Heart right ventricle (tissue), 16 donors: ENCODE data around the gene COL23A1. TPM values are rescaled to one million over a fixed set of nuclear protein-coding genes. Genes with fewer than 3 reads are reported as not detected.

Experiments
- ATAC-seq, 8 donors: fragments of 200-7000 bp; cut with Tn5 transposase; one replicate each; pipeline ENCODE4 v1.9.1; 2020; ENCODE audit warnings: mild to moderate bottlenecking in 8 of 8, moderate library complexity in 8 of 8, moderate number of reproducible peaks in 1 of 8
- DNase-seq, 2 donors: peaks; one replicate each; pipeline ENCODE4 v3.0.0-alpha.2; 2020
- H3K27ac ChIP-seq, 10 donors: fragments of 200-600 bp; sonication (generic) in 2 of 10; one replicate each; pipeline versions ENCODE4 v1.5.0 to v1.8.0; 2020 to 2022; ENCODE audit warnings: mild to moderate bottlenecking in 3 of 10
- H3K27me3 ChIP-seq, 7 donors: fragments of 200-600 bp; one replicate each; pipeline ENCODE4 v1.8.0; 2021 to 2022; ENCODE audit warnings: mild to moderate bottlenecking in 2 of 7
- H3K36me3 ChIP-seq, 9 donors: fragments of 200-600 bp; sonication (generic) in 1 of 9; one replicate each; pipeline versions ENCODE4 v1.5.0 to v1.8.0; 2020 to 2022; ENCODE audit warnings: mild to moderate bottlenecking in 2 of 9
- H3K4me1 ChIP-seq, 9 donors: fragments of 200-600 bp; sonication (generic) in 1 of 9; one replicate each; pipeline versions ENCODE4 v1.5.0 to v1.8.0; 2020 to 2022; ENCODE audit warnings: mild to moderate bottlenecking in 4 of 9
- H3K4me3 ChIP-seq, 10 donors: fragments of 200-600 bp; sonication (generic) in 2 of 10; one replicate each; pipeline versions ENCODE4 v1.5.0 to v1.8.0; 2020 to 2022; ENCODE audit warnings: mild to moderate bottlenecking in 7 of 10, moderate library complexity in 2 of 10
- H3K9me3 ChIP-seq, 11 donors: fragments of 200-600 bp in 10 of 11; sonication (generic) in 2 of 11; one replicate each; pipeline versions ENCODE4 v1.5.0 to v1.8.0; 2013 to 2022; ENCODE audit warnings: mild to moderate bottlenecking in 2 of 11, control low read depth in 1 of 11, moderate library complexity in 1 of 11
- WGBS, 2 donors: extraction: QIAGEN DNeasy Blood & Tissue Kit; methylation state at CpG; one replicate each; pipeline ENCODE4 v1.1.7; 2013; ENCODE audit warnings: inconsistent platforms in 1 of 2; 5-methylcytosine and 5-hydroxymethylcytosine counted together
- intact Hi-C, 10 donors: fragments of 100-400 bp; cut with DNase I; formaldehyde crosslinking; loops; one replicate each; pipeline versions ENCODE4 v1.11.1 to v1.14.2; 2022
- polyA plus RNA-seq, 2 donors: library from polyadenylated mRNA; stranded (reverse); fragments of 200-250 nt; gene quantifications; one replicate each; pipeline ENCODE4 v1.2.3, GENCODE V29; 2013
- total RNA-seq, 10 donors: library from RNA; stranded (reverse); fragmentation: NEBNext Ultra II Directional in 3 of 10; extraction: Animal tissue kit (Norgen Biotek cat#: 25700) in 3 of 10; gene quantifications; one replicate each; pipeline versions ENCODE4 v1.2.1 to v1.2.4, GENCODE V29; 2021 to 2023
- TF ChIP-seq, protein P1 (sequence below), 9 donors: fragments of 200-600 bp; sonication (generic) in 2 of 9; IDR thresholded peaks; one replicate each; pipeline versions ENCODE4 v1.5.0 to v1.8.0; 2021 to 2022; ENCODE audit warnings: antibody characterized with exemption in 9 of 9, mild to moderate bottlenecking in 5 of 9, moderate library complexity in 1 of 9
- donor health status: Arrhythmogenic right ventricular cardiomyopathy.
- donor health status: ischemic (EF 13 %, LVEDD 7.1; RV severe dilation, severe dysfunction).
- donor health status: healthy with polysubstance abuse.
- donor health status: DM: no; HTN: yes; CAD: no.
- donor health status: DM: no; HTN: no; CAD: no.
- donor health status: ischemic (EF 25% LVEDD 6.9; RV normal size, moderate dysfunction).
- donor health status: ischemic (EF 25% LVEDD 5.7; RV mildly dilated, moderate dysfunction).
- donor health status: healthy.
- donor health status: DM: yes; HTN: yes; CAD: no.
- donor health status: Ischemic cardiomyopathy.
- donor health status: ischemic (EF 35%, LVEDD 5.7; RV mildly dilated, moderate dysfunction).
- donor health status: nonischemic (EF 11% LVEDD 7.7; RV severe dilation, severe dysfunction).
- donor health status: DM: yes; HTN: yes; CAD: no.
- donor health status: PGD.
- donor health status: ischemic (EF 29% LVEDD 5.4; RV normal size, mild dysfunction).
- donor health status: nonischemic (EF 23%, LVEDD 6.1; RV moderate dilation, normal function).

The COL23A1 gene
- total and polyA plus RNA-seq, 12 donors = 8.9 to 29.0 (median 16.2) TPM

GRCh38 chr5:178236126-178236525 is 354.1 kb downstream of the COL23A1 start:
- H3K36me3 ChIP-seq = peaks cover 0 to 2% (median 0%) of the 10 kb centered on the region in 9 donors
- ATAC-seq = no peak
- no peak for DNase-seq
- peaks cover 20 to 88% (median 45%) of the 10 kb centered on the region in 9 donors for H3K4me1 ChIP-seq
- TF ChIP-seq, protein P1, sequence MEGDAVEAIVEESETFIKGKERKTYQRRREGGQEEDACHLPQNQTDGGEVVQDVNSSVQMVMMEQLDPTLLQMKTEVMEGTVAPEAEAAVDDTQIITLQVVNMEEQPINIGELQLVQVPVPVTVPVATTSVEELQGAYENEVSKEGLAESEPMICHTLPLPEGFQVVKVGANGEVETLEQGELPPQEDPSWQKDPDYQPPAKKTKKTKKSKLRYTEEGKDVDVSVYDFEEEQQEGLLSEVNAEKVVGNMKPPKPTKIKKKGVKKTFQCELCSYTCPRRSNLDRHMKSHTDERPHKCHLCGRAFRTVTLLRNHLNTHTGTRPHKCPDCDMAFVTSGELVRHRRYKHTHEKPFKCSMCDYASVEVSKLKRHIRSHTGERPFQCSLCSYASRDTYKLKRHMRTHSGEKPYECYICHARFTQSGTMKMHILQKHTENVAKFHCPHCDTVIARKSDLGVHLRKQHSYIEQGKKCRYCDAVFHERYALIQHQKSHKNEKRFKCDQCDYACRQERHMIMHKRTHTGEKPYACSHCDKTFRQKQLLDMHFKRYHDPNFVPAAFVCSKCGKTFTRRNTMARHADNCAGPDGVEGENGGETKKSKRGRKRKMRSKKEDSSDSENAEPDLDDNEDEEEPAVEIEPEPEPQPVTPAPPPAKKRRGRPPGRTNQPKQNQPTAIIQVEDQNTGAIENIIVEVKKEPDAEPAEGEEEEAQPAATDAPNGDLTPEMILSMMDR (IDR thresholded peaks at IDR 0.05) = no peak
- intact Hi-C loops = loop anchor here in 1 of 10 donors (2.0 kb wide), 1 partner anchor 355 kb away; the partner anchor contains the start of gene COL23A1
- H3K4me3 ChIP-seq = no peak overlapping the region
- no peaks in the 10 kb centered on the region for H3K27me3 ChIP-seq
- no peaks in the 10 kb centered on the region for H3K9me3 ChIP-seq
- 90 to 93% methylated on average over 9 of the region's 9 CpGs for whole genome bisulfite sequencing, 2 donors
- peak overlapping the region in 6 of 10 donors; percentile 15 to 90 (median 54) for H3K27ac ChIP-seq

DNA sequence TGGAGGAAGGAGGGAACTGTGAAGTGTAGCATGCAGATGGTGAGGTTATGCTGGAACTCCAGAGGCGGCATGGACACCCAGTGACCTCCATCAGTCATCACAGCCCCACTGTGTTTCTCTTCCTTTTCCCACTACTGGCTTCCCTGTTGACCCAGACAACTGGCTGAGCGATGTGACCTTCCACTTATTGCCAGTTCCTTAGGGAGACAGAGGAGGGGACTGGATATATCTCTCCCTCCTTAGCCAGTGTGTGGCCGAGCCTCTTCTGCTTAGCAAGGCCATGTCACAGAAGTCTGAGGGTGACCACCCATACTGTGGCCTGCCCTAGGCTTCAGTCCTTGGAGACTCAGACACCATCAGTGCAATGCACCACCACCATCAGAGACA is 354.6 kb downstream of the COL23A1 start:
- no peak overlapping the region for H3K27ac ChIP-seq
- TF ChIP-seq, protein P1 (IDR thresholded peaks at IDR 0.05) = no peak
- WGBS, 2 donors = 78 to 82% methylated on average over 3 of the region's 3 CpGs
- no peak for DNase-seq
- intact Hi-C loops = no loop called here
- no peaks in the 10 kb centered on the region for H3K9me3 ChIP-seq
- H3K27me3 ChIP-seq = no peaks in the 10 kb centered on the region
- peaks cover 0 to 8% (median 0%) of the 10 kb centered on the region in 9 donors for H3K36me3 ChIP-seq
- no peak for ATAC-seq
- peaks cover 25 to 88% (median 51%) of the 10 kb centered on the region in 9 donors for H3K4me1 ChIP-seq
- H3K4me3 ChIP-seq = no peak overlapping the region

GRCh38 chr5:178234750-178235587 is 355.2 kb downstream of the COL23A1 start:
- H3K4me3 ChIP-seq = no peak overlapping the region
- H3K27ac ChIP-seq = peak overlapping the region in 6 of 10 donors; percentile 10 to 52 (median 22)
- DNase-seq (peak; percentile 80), ATAC-seq (peak in 2 of 8 donors; percentile 20 to 31)
- no peaks in the 10 kb centered on the region for H3K9me3 ChIP-seq
- peaks cover 27 to 88% (median 53%) of the 10 kb centered on the region in 9 donors for H3K4me1 ChIP-seq
- no peaks in the 10 kb centered on the region for H3K27me3 ChIP-seq
- 21 to 25% methylated on average over 12 of the region's 12 CpGs for WGBS, 2 donors
- H3K36me3 ChIP-seq = peaks cover 0 to 14% (median 0%) of the 10 kb centered on the region in 9 donors
- TF ChIP-seq, protein P1 (IDR thresholded peaks at IDR 0.05) = peak; percentile 59 to 84 (median 76)
- intact Hi-C loops = no loop called here

DNA sequence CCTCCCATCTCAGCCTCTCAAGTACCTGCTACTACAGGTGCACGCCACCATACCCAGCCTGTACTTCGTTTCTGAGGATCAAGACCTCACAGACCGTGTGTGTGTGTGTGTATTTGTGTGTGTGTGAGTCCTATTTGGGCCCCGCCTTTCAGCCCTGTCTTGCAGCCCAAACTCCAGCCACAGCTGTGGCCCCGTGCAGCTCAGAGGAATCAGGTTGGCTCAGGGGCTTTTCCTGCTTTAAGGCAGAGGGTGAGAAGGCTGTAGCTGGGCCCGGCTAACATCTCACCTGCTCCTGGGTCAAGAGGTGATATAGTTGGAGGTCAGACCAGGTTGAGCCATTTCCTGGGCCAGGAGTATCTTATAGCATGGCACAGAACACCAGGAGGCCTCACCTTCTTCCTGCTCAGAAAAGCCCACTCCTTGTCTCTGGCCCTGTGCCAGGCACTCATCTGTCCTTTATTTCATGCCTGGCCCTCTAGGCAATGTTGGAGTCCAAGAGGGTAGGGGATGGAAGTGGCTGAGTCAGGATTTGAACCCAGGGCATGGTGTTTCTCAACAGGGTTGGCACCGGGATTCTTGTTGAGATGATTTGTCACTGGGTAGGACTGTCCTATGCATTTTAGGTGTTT is 356.0 kb downstream of the COL23A1 start:
- DNase-seq (no peak), ATAC-seq (no peak)
- intact Hi-C loops = no loop called here
- Histone ChIP-seq H3K4me3 (no peak overlapping the region), H3K27ac (peak overlapping the region in 2 of 10 donors; percentile 21 to 41), H3K4me1 (peaks cover 26 to 91% (median 49%) of the 10 kb centered on the region in 9 donors), H3K9me3 (no peaks in the 10 kb centered on the region), H3K27me3 (no peaks in the 10 kb centered on the region), H3K36me3 (peaks cover 0 to 21% (median 4%) of the 10 kb centered on the region in 9 donors)
- 91 to 93% methylated on average over 7 of the region's 7 CpGs for WGBS, 2 donors
- TF ChIP-seq, protein P1 (IDR thresholded peaks at IDR 0.05) = no peak
